ENCODE results near the gene KIDINS220.

Gene KIDINS220

GRCh38 chr2:8851811-8852560, 14.6 kb upstream of the KIDINS220 start:
- DNase-seq (ENCODE audit: low read depth): no peak

GRCh38 chr2:8850845-8851487, 13.6 kb upstream of the KIDINS220 start:
- no peak for DNase-seq (ENCODE audit: low read depth)

GRCh38 chr2:8849327-8849726, 11.9 kb upstream of the KIDINS220 start:
- DNase-seq (ENCODE audit: low read depth): no peak

- no peak for DNase-seq (ENCODE audit: low read depth)
Measured at GRCh38 chr2:8848328-8849100, 11.1 kb upstream of the KIDINS220 start.

GRCh38 chr2:8847400-8847799, 10.0 kb upstream of the KIDINS220 start:
- DNase-seq (ENCODE audit: low read depth): no peak

GRCh38 chr2:8841932-8842331, 4.5 kb upstream of the KIDINS220 start:
- DNase-seq (ENCODE audit: low read depth): no peak

GRCh38 chr2:8840475-8841091, 3.2 kb upstream of the KIDINS220 start:
- no peak for DNase-seq (ENCODE audit: low read depth)

- no peak for DNase-seq (ENCODE audit: low read depth)
Measured at GRCh38 chr2:8839189-8839965, 2.0 kb upstream of the KIDINS220 start.

GRCh38 chr2:8837795-8838140, 355 bp upstream of the KIDINS220 start:
- no peak for DNase-seq (ENCODE audit: low read depth)

- DNase-seq (ENCODE audit: low read depth): no peak
Measured at GRCh38 chr2:8835279-8835678, 2.1 kb downstream of the KIDINS220 start.

- DNase-seq (ENCODE audit: low read depth): no peak
Measured at GRCh38 chr2:8833853-8834252, 3.6 kb downstream of the KIDINS220 start.

- DNase-seq (ENCODE audit: low read depth): no peak
Measured at GRCh38 chr2:8831516-8831915, 5.9 kb downstream of the KIDINS220 start.

GRCh38 chr2:8827729-8828128, 9.7 kb downstream of the KIDINS220 start:
- no peak for DNase-seq (ENCODE audit: low read depth)

GRCh38 chr2:8822218-8822617, 15.2 kb downstream of the KIDINS220 start:
- no peak for DNase-seq (ENCODE audit: low read depth)

GRCh38 chr2:8821276-8822217, 15.9 kb downstream of the KIDINS220 start:
- no peak for DNase-seq (ENCODE audit: low read depth)

GRCh38 chr2:8819948-8820347, 17.5 kb downstream of the KIDINS220 start:
- no peak for DNase-seq (ENCODE audit: low read depth)

- no peak for DNase-seq (ENCODE audit: low read depth)
Measured at GRCh38 chr2:8819194-8819593, 18.2 kb downstream of the KIDINS220 start.

- DNase-seq (ENCODE audit: low read depth): no peak
Measured at GRCh38 chr2:8817221-8817620, 20.2 kb downstream of the KIDINS220 start.

- no peak for DNase-seq (ENCODE audit: low read depth)
Measured at GRCh38 chr2:8806885-8807704, 30.3 kb downstream of the KIDINS220 start.
